Lower leg skin (tissue), 4 donors: ENCODE results near the gene ATXN7L3. TPM values are rescaled to one million over a fixed set of nuclear protein-coding genes. Genes with fewer than 3 reads are reported as not detected.

Source experiments
- DNase-seq, 2 donors: peaks; one replicate each; pipeline ENCODE4 v3.0.0-alpha.2; 2019; ENCODE audit warnings: low spot score in 2 of 2
- H3K4me3 ChIP-seq: fragments of 200-600 bp; sonication (generic); 2 replicates; pipeline ENCODE4 v1.5.1; 2017; ENCODE audit warnings: mild to moderate bottlenecking, low read depth; ENCODE audit not compliant: poor library complexity, severe bottlenecking
- POLR2A ChIP-seq, 2 donors: fragments of 450-650 bp; IDR thresholded peaks; one replicate each; pipeline ENCODE4 v1.6.1; 2016 to 2017; ENCODE audit warnings: antibody characterized with exemption in 2 of 2, mild to moderate bottlenecking in 1 of 2, moderate library complexity in 1 of 2
- WGBS, 2 donors: methylation state at CpG; one replicate each; pipeline ENCODE4 v1.1.5; 2018; 5-methylcytosine and 5-hydroxymethylcytosine counted together
- intact Hi-C: fragments of 100-400 bp; cut with DNase I; formaldehyde crosslinking; loops from one replicate; pipeline ENCODE4 v1.15.0; 2023; ENCODE audit warnings: low total_unique reads
- total RNA-seq, 4 donors: library from RNA; depleted of rRNA; stranded (reverse); fragments of >200 nt; gene quantifications; one replicate each; pipeline ENCODE4 v1.1.0, GENCODE V29; 2016
- TF ChIP-seq, protein P1 (sequence below), 3 donors: fragments of 450-650 bp; IDR thresholded peaks; one replicate each; pipeline ENCODE4 v1.5.1; 2016; ENCODE audit warnings: antibody characterized with exemption in 3 of 3, mild to moderate bottlenecking in 3 of 3, moderate library complexity in 2 of 3

ATXN7L3 gene
- total RNA-seq, 4 donors from 2014 or later: 62.4 to 77.9 (median 67.8) TPM

DNA sequence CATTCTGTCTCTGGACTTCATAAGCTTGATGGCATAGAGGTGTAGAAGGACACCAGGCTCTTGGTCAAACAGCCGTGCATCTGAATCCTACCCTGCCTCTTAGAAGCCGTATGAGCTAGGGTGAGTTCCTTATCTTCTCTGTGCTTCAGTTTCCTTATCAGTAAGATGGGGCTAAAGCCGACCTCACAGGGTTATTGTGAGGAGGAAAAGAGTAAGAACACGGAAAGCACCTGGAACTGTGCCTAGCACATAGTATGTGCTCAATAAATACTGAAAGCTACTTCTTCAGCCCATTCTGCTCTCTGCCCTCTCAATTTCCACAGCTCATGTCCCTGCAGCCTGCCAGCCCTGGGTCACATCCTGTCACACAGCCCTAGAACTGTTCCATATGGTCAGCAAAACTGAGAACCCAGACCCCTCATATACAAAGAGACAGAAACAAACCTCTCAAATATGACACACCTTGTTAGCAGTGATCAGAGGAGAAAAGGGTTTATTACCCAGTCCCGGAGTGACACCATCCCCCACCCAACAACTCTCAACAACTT, 36.8 kb upstream of the ATXN7L3 start:
- 76 to 77% methylated on average over 5 of the region's 5 CpGs for WGBS, 2 donors
- intact Hi-C loops: no loop called here
- no peak for DNase-seq
- no peak overlapping the region for H3K4me3 ChIP-seq
- TF ChIP-seq POLR2A (IDR thresholded peaks at IDR 0.05): no peak
- TF ChIP-seq, protein P1, sequence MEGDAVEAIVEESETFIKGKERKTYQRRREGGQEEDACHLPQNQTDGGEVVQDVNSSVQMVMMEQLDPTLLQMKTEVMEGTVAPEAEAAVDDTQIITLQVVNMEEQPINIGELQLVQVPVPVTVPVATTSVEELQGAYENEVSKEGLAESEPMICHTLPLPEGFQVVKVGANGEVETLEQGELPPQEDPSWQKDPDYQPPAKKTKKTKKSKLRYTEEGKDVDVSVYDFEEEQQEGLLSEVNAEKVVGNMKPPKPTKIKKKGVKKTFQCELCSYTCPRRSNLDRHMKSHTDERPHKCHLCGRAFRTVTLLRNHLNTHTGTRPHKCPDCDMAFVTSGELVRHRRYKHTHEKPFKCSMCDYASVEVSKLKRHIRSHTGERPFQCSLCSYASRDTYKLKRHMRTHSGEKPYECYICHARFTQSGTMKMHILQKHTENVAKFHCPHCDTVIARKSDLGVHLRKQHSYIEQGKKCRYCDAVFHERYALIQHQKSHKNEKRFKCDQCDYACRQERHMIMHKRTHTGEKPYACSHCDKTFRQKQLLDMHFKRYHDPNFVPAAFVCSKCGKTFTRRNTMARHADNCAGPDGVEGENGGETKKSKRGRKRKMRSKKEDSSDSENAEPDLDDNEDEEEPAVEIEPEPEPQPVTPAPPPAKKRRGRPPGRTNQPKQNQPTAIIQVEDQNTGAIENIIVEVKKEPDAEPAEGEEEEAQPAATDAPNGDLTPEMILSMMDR (IDR thresholded peaks at IDR 0.05): no peak

DNA sequence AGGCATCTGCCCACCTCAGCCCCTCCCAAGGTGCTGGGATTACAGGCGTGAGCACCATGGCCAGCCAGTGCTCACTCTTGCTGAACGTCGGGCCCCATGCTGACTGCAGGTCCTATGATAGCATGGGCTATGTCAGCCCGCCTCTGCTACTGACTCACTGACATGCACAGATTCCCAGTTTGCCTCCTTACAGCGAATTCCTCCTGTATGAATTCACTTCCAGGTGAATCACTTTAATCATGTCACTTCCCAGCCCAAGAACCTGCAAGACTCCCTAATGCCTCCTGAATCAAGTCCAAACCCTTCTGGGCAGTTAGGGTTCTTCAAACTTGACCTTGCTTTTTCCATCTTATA, 35.9 kb upstream of the ATXN7L3 start:
- intact Hi-C loops: no loop called here
- TF ChIP-seq, protein P1 (IDR thresholded peaks at IDR 0.05): no peak
- no peak for TF ChIP-seq POLR2A (IDR thresholded peaks at IDR 0.05)
- no peak overlapping the region for H3K4me3 ChIP-seq
- WGBS, 2 donors: 74 to 80% methylated on average over 5 of the region's 5 CpGs
- DNase-seq: no peak

DNA sequence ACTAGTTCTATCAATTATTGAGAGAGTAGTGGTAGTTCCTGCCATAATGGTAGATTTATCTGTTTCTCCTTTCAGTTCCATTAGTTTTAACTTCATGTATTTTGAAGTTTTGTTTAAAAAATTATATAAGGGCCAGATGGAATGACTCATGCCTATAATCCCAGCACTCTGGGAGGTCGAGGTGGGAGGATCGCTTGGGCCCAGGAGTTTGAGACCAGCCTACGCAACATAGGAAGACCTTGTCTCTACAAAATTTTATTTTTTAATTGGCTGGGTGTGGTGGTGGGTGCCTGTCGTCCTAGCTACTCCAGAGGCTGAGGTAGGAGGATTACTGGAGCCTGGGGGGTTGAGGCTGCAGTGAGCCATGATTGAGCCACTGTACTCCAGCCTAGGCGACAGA, 33.9 kb upstream of the ATXN7L3 start:
- no peak for DNase-seq
- H3K4me3 ChIP-seq: no peak overlapping the region
- intact Hi-C loops: no loop called here
- 80 to 87% methylated on average over 5 of the region's 5 CpGs for WGBS, 2 donors
- TF ChIP-seq POLR2A (IDR thresholded peaks at IDR 0.05): no peak

DNA sequence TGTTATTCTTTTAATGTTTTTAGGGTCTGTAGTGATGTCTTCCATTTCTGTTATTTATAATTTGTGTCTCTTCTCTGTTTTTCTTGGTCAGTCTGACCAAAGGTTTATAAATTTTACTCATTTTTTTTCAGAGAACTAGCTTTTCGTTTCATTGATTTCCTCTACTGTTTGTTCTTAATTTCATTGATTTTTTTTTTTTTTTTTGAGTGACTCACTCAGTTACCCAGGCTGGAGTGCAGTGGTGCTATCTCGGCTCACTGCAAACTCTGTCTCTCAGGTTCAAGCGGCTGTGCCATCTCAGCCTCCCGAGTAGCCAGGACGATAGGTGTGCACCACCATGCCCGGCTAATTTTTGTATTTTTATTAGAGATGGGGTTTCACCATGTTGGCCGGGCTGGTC, 32.4 kb upstream of the ATXN7L3 start:
- TF ChIP-seq POLR2A (IDR thresholded peaks at IDR 0.05): no peak
- TF ChIP-seq, protein P1 (IDR thresholded peaks at IDR 0.05): no peak
- no peak overlapping the region for H3K4me3 ChIP-seq
- DNase-seq: no peak
- intact Hi-C loops: no loop called here
- WGBS, 2 donors: 91 to 92% methylated on average over 7 of the region's 7 CpGs

DNA sequence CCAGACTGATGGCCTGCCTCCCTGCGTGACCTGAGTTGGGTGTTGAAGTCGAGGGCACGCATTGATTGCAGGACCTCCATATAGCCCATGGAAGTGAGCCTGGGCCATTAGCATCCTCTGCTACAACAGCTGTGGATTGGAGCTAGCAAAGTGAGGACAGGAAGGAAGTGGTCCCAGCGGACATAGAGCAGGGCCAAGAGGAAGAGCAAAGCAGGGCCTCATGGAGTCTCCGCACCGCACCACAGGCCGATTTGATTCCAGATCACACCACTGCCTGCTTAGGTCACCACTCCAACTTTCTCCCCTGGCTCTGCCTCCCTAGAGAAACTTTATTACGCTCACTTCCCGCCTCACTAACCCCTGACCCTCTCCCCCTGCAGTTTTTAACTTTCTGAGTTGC, 30.5 kb upstream of the ATXN7L3 start:
- DNase-seq: no peak
- WGBS, 2 donors: 76 to 87% methylated on average over 9 of the region's 9 CpGs
- TF ChIP-seq, protein P1 (IDR thresholded peaks at IDR 0.05): no peak
- TF ChIP-seq POLR2A (IDR thresholded peaks at IDR 0.05): no peak
- no peak overlapping the region for H3K4me3 ChIP-seq
- intact Hi-C loops: no loop called here

DNA sequence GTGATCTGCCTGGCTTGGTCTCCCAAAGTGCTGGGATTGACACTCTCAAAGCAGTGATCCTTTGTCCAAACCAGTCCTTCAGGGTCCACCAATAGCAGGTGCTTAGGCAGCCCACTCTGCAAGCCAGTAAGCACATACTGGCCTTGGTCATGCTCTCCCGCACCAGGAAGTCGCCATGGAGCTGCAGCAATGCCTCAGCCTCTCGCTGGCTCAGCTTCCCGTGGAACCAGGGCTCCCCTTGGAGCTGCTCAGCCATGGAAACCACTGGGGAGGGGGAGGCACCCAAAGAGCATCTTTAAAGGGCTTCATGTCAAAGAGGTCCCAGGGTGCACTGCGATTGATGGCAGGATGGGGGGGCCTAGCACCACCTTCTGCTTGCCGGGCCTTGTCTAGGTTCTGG, 29.4 kb upstream of the ATXN7L3 start:
- 76 to 90% methylated on average over 5 to 6 of the region's 6 CpGs for WGBS, 2 donors
- no peak overlapping the region for H3K4me3 ChIP-seq
- TF ChIP-seq, protein P1 (IDR thresholded peaks at IDR 0.05): no peak
- no peak for TF ChIP-seq POLR2A (IDR thresholded peaks at IDR 0.05)
- DNase-seq: no peak
- intact Hi-C loops: no loop called here
